ENCODE measurements around the gene PRKN.
"Not testable (repeated sequence)": the region's sequence is repeated elsewhere in the genome, so short reads cannot be mapped to it uniquely, and the experiment has no call there.

The PRKN gene

GRCh38 chr6:161882196-161882765 is 845.3 kb downstream of the PRKN start:
- DNase-seq = no peak

GRCh38 chr6:161880056-161880455 is 847.5 kb downstream of the PRKN start:
- DNase-seq = no peak

- DNase-seq = no peak
Observed at GRCh38 chr6:161876231-161876630, 851.3 kb downstream of the PRKN start.

- no peak for DNase-seq
Observed at GRCh38 chr6:161870236-161870901, 857.2 kb downstream of the PRKN start.

- DNase-seq = no peak
Observed at GRCh38 chr6:161869491-161869890, 858.1 kb downstream of the PRKN start.

- DNase-seq = no peak
Observed at GRCh38 chr6:161866570-161866969, 861.0 kb downstream of the PRKN start.

GRCh38 chr6:161861061-161861460 is 866.5 kb downstream of the PRKN start:
- DNase-seq = not testable (repeated sequence)

- DNase-seq = no peak
Observed at GRCh38 chr6:161853657-161854056, 873.9 kb downstream of the PRKN start.

GRCh38 chr6:161851486-161851885 is 876.1 kb downstream of the PRKN start:
- not testable (repeated sequence) for DNase-seq

- no peak for DNase-seq
Observed at GRCh38 chr6:161850562-161850961, 877.0 kb downstream of the PRKN start.

- no peak for DNase-seq
Observed at GRCh38 chr6:161847628-161848027, 879.9 kb downstream of the PRKN start.

- DNase-seq = no peak
Observed at GRCh38 chr6:161844804-161845203, 882.8 kb downstream of the PRKN start.

GRCh38 chr6:161843066-161843465 is 884.5 kb downstream of the PRKN start:
- no peak for DNase-seq

GRCh38 chr6:161840380-161840779 is 887.2 kb downstream of the PRKN start:
- DNase-seq = no peak

GRCh38 chr6:161838306-161839035 is 889.1 kb downstream of the PRKN start:
- DNase-seq = no peak

- no peak for DNase-seq
Observed at GRCh38 chr6:161837854-161838253, 889.7 kb downstream of the PRKN start.

- no peak for DNase-seq
Observed at GRCh38 chr6:161837449-161837735, 890.2 kb downstream of the PRKN start.

- no peak for DNase-seq
Observed at GRCh38 chr6:161836643-161837448, 890.7 kb downstream of the PRKN start.

- no peak for DNase-seq
Observed at GRCh38 chr6:161835500-161836215, 891.9 kb downstream of the PRKN start.

GRCh38 chr6:161834426-161834825 is 893.1 kb downstream of the PRKN start:
- DNase-seq = no peak

- DNase-seq = no peak
Observed at GRCh38 chr6:161833099-161833860, 894.3 kb downstream of the PRKN start.

- DNase-seq = no peak
Observed at GRCh38 chr6:161832622-161833021, 894.9 kb downstream of the PRKN start.

Measured in femur (tissue), 1 donor.